Fibroblast of mammary gland (primary cell): ENCODE measurements around the gene GAS2L1.

Experiments used
- DNase-seq: peaks from one replicate; pipeline ENCODE4 v3.0.0-alpha.2; 2010; ENCODE audit warnings: low read depth
- H3K4me3 ChIP-seq: 2 replicates; pipeline ENCODE4 v1.5.1; 2011; ENCODE audit warnings: low read depth, mild to moderate bottlenecking, low read length, moderate library complexity; ENCODE audit not compliant: control insufficient read depth
- TF ChIP-seq, protein P1 (sequence below): conservative IDR thresholded peaks from 2 replicates; pipeline ENCODE4 v1.5.1; 2011; ENCODE audit warnings: low read depth, low read length, inconsistent platforms; ENCODE audit not compliant: control insufficient read depth, insufficient read depth

The GAS2L1 gene

DNA sequence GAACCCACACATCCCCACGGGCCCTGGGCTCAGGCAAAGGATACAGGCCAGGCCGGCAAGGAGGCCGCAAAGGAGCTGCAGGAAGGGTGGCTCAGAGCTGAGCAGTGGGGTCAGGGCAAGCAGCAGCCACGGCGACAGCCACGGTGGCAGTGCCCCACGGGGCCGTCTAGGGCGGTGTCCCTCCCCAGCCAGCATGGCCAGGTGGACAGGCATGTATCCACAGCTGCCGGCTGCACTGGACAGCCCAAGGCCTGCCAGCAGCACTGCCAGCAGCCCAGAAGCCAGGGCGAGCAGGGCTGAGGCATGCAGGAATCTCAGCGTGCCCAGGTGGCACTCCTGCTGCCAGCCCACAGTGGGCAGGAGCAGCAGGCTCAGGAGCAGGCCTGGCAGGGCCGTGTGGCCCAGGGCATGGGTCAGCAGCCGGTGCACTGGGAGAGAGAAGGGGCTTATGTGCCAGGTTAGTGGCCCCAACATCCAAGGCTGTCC is 42.6 kb upstream of the GAS2L1 start:
- no peak overlapping the region for H3K4me3 ChIP-seq
- DNase-seq, result no peak
- TF ChIP-seq, protein P1, sequence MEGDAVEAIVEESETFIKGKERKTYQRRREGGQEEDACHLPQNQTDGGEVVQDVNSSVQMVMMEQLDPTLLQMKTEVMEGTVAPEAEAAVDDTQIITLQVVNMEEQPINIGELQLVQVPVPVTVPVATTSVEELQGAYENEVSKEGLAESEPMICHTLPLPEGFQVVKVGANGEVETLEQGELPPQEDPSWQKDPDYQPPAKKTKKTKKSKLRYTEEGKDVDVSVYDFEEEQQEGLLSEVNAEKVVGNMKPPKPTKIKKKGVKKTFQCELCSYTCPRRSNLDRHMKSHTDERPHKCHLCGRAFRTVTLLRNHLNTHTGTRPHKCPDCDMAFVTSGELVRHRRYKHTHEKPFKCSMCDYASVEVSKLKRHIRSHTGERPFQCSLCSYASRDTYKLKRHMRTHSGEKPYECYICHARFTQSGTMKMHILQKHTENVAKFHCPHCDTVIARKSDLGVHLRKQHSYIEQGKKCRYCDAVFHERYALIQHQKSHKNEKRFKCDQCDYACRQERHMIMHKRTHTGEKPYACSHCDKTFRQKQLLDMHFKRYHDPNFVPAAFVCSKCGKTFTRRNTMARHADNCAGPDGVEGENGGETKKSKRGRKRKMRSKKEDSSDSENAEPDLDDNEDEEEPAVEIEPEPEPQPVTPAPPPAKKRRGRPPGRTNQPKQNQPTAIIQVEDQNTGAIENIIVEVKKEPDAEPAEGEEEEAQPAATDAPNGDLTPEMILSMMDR, result no peak

DNA sequence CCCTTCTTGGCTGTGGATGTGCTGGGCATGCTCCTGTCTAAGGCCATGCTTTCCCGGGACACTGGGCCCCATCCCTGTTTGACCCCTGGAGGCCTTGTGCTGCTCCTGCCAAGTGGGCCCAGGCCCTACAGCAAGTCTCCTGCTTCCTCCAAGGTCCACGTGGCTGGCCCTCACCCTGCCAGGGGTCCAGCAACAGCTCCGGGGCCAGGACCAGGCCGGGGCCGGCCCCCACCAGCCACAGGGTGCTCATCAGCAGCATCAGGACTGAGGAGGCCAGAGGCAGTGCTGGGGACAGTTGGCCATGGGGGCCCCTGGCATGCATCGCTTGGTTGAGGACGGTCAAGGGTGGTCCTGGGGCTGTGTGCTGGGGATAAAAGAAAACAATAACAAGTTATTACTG is 41.1 kb upstream of the GAS2L1 start:
- DNase-seq, result no peak
- TF ChIP-seq, protein P1, result no peak
- H3K4me3 ChIP-seq, result no peak overlapping the region

DNA sequence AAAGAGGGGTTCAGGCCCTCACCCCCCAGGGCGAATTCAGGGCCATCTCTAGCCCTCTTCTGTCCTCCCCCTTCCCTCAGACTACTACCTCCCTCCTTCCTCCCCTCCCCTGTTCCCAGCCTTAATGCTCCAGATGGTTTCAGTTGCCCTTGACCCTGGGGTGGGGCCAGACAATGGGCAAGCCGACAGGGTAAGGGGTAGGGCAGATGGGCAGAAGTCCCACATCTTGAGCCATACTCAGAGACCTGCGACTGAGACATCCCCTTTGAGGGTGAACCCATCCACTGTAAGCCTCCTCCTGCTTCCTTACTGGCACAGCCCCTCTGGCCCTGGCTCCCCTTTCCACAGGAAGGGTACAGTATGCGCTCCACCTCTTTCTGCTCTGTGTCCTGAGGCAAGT is 40.5 kb upstream of the GAS2L1 start:
- no peak overlapping the region for H3K4me3 ChIP-seq
- DNase-seq, result peak; percentile 22
- TF ChIP-seq, protein P1, result no peak

DNA sequence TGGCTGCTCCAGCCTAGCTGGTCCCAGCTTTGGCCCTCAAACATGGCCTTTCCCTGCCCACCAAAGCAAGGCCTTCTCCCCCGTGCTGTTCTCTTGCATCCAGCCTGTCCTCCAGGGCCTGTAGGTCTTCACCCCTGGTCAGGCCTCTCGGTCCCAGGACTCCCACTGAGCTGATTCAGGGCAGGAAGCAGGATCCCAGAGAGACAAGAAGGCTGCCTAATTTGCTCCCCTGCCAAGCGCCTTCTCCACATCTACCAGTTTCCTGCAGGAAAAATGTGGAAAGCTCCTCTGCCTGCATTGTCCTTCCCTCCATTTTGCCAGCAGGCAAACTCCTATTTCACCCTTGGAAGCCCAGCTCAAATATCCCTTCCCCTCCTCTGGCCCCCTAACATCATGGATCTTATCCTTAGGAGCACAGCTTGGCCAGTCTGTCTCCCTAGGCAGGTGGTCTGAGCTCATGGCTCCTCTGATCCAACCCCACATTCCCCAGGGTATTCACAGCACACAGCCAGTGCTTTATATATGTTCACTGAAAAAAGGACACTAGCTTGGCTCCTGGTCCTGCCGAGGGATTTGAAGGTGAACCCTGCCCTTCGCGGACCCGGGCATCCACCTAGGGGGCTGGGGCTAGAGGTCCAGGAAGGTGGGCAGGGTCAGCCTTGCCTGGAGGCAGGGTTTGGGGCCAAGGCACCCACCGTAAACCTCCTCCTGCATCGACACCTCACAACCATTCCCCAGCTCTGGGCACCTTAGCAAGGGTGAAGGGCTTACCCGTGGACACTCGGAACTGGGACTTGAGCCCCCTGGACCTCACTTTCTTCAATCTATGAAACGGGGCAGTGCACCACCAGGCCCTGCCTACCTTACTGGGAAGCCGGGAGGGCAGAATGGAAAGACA is 39.6 kb upstream of the GAS2L1 start:
- DNase-seq, result peak; percentile 39
- TF ChIP-seq, protein P1, result no peak
- H3K4me3 ChIP-seq, result peak overlapping the region; percentile 91

DNA sequence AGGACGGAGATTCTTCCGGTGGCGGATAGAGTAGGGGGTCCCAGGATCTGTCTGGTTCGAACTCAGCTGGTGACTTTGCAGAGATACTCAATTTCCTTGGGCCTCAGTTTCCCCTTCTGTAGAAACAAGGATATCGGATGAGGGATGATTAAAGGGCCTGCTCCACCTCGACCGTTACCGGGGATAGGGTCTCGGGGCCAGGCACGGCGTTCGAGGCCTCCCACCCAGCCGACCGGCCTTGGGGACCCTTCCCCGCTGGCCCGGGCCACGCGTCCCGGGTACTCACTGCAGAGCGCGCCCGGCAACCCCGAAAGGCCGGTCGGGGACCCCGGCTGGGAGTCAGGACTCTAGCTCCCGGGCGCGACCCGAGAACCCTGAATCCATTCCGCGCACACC is 39.0 kb upstream of the GAS2L1 start:
- DNase-seq, result no peak
- TF ChIP-seq, protein P1, result no peak
- peak overlapping the region; percentile 91 for H3K4me3 ChIP-seq

DNA sequence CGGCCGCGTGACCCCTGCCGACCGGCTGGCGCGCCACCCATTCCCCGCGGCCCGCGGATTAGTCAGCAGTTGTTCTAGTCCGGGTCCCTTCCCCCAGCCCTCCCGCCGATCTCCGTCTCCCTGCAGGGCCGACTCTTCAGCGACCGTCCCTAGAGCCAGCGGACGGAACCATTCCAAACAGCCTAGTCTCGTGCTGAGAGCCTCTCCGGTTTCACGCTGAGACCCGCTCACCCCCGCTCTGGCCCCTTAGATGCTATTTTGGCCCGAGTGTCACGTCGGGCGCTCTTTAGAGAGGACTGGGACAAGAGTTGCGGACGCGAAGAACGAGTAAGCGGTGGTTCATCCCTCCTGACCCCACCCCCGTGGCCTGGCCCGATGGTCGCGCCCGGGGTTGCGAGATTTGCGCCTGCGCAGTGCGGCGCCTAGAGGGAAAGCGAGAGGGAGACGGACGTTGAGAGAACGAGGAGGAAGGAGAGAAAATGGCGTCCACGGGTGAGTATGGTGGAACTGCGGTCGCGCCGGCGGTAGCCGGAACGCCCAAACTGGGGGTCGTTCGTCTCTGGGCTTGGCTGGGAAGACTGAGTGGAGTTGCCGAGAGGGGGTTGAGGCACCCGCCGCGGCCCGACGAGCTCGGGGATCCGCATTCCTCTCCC is 38.5 kb upstream of the GAS2L1 start, which contains the start of the genes EWSR1 and RHBDD3:
Gene EWSR1 (plus strand): TSS at position 411 of the 653 bp plus-strand sequence. CDS start 69 bp downstream, at position 480.
Gene RHBDD3 (minus strand): TSS at position 124 of the 653 bp plus-strand sequence. CDS start 2,355 bp downstream, outside the sequence.
- TF ChIP-seq, protein P1, result no peak
- peak; percentile 97 for DNase-seq
- H3K4me3 ChIP-seq, result peak within 1 kb of the TSS; percentile 91
